ENCODE results near the gene ADA.
"Not testable (repeated sequence)": the region's sequence is repeated elsewhere in the genome, so short reads cannot be mapped to it uniquely, and the experiment has no call there.

Gene ADA

DNA sequence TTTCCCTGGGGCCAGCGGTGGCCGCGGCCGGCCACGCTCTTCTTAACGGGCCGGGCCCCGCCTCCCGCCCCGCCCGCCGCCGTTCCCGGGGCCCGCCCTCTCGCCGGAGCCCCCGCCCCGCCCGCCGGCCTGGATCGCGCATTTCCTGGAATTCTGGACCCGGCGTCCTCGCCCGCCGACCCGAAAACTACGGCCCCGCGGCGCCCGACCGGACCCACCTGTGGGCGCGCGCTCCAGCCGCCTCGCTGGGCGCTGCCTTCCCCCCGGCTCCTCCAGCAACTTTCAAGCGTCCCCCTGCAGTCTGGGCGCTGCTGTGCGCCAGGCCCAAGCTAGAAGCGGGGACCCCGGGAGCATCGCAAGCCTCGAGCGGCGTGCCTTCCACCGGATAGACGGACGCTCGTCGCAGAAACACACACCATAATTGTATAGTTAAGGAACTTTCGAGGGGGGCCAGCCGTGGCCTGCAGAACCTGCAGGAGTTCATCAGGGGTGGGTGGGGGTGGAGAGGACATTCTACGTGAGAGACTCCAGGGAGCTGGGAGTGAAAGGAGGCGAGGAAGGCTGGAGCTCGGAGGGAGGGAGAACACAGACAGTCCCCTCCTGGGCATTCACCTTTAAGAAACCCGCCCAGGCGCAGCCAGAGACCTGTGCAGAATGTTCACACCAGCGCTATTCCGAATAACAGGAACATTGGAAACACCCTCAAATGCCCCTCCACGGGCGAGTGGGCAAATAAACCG, at the start of gene ADA:
TSS of gene ADA (minus strand) at position 16 of the 740 bp plus-strand sequence. CDS start 92 bp downstream, outside the sequence.
- DNase-seq = peak; percentile 12 to 44

DNA sequence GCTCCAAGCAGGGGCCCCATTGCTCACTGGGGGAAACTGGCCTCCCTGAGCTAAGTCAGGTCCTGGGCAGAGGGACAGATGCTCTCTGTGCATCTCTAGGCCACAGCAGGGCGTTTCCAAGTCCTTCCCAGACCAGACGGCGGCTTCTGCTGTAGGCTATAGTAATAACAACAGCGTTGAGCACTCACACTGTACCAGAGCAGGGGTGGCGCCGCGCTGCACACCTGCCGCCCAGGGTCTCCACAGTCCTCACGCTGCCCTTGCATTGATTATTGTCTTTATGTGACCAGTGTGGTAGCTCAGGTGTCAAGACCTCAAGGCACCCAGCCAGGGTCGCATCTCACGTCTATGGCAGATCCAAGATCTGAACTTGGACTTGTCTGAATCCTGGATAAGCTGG, 48.8 kb upstream of the ADA start:
- DNase-seq = no peak

DNA sequence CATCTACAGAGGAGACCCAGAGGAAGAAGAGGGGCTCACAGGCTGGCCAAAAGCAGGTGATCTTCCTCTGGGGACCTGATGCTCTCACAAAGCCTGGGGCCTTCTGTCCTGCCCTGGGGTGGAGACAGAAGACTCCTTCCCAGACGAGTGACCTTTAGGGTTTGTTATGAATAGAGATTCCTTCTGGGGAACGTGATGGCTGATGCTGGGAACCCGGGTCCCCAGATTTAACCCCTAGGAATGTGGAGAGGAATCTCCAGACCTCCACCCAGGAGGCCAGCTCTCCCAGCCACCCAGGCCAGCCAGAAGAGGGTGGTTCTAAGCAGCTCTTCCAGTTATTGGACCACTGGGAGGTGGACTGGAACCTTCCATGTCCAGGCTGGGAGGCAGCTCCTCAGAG, 46.9 kb upstream of the ADA start:
- DNase-seq = no peak

DNA sequence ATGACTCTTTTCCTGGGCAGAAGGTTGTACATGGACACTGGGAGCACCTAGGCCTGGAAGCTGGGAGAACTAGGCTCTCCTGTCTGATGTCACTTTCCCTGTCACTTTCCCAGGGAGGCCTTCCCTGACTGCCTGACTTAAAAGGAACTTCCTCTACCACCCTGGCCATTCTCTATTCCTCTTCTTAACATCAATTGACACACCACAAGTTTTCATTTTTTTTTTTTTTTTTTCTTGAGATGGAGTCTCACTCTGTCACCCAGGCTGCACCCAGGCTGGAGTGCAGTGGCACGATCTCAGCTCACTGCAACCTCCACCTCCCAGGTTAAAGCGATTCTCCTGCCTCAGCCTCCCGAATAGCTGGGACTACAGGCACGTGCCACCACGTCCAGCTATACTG, 45.5 kb upstream of the ADA start:
- not testable (repeated sequence) for DNase-seq

- DNase-seq = no peak
These were observed 44.8 kb upstream of the ADA start for GRCh38 chr20:44696315-44696714.

DNA sequence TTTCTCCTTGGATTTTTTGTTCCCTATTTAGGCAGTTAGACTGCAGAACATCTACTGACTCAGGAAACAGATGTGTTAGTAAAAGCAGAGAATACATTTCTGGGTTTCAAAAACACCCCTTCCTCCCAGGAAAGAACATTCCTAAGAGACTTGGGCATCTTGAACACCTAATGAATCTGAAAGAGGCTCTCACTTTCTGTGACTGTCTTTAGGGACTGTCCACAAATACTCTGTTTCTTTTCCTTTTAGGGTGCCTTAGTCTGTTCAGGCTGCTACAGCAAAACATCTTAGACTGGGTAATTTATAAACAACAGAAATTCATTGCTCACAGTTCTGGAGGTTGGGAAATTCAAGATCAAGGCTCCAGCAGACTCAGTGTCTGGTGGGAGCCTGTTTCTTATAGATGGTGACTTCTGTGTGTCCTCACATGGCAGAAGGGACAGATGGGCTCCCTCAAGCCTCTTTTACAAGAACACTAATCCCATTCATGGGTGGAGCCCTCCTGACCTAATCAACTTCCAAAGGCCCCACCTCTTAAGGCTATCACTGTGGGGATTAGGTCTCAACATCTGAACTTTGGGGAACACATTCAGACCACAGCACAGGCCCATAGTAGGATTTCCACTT, 44.3 kb upstream of the ADA start:
- no peak for DNase-seq

DNA sequence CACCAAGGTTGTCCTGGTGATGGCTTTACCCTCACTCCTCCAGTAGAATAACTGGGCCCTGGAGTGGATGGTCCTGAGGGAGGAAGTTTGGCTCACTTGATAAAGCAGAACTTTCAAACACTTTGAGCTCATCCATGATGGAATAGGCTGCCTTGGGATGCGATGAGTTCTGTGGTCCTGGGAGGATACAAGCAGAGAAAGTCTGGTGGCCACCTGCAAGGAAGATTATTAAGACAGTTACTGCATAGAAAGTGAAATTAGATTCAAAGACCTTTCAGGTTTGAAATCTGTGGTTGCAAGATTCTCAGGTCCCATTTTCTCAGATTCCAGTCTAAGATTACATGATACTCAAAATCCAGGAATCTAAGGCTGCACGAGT, 43.8 kb upstream of the ADA start:
- DNase-seq = no peak

GRCh38 chr20:44694159-44694558, 42.7 kb upstream of the ADA start:
- no peak for DNase-seq

- no peak for DNase-seq
These were observed 42.1 kb upstream of the ADA start for GRCh38 chr20:44693627-44694026.

DNA sequence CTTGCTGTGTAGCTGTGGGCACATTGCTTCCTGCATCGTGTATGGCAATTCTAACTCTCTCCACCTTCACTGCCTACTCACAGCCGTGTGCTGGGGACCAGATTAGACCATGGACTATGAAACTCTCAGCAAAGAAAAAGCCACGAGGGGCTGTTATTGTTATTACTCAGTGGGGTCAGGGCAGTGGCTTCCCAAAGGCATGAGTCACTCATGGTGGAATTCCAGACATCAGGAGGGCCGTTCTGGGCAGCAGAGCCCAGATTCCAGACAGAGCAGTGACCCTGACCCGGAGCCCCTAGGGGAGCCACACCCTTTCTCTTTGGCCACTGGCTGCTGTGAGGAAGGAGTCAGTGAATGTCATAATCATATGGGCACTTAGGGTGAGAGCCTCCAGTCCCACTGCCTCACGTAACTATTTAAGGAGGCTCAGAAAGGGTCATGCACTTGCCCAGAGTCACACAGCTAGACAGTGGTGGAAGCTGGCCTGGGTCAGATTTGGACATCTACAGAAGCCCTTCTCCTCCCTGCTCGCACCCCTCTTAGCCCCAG, 41.5 kb upstream of the ADA start:
- no peak for DNase-seq

DNA sequence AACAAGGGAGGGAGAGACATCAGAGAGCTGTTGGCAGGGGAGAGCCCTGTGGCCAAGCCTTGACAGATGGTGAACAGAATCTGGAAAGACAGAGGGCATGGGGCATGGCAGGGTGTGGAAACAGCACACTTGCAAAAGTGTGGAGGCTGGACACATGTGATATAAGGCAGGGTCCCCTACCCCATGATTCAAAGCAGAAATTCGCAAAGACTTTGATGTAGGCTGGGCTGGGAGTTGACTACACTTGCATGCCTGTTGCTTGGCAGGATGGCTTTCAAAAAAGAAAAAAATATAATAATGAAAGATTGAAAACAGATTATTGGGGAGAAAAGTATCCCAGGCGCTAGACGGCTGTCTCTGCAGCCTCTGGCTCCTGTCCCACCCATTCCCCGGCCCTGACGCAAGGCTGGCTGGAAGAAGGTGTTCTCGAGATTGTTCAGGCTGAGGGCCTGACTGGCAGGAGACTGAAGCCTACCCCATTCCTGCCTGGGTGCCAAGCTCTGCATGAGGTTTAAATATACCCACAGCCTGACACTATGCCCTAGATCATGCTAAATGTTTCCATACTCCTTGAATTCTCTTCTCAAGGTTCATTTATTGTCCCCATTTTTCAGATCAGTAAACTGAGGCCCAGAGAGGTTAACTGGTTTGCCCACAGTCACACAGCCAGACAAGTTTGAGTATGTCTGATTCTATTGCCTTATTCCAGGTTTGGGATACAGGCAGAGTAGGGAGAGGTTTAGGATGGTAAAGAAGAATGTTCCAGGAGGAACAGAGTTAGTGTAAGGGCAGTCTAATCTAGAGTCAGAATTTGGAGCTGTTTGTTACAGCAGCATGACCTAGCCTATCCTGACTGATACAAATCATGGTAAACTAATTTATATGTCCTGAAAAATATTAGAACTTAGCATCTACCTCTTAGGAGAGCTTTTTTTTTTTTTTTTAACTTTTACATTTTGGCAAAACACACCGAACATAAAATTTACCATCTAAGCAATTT, 40.2 kb upstream of the ADA start:
- no peak for DNase-seq

DNA sequence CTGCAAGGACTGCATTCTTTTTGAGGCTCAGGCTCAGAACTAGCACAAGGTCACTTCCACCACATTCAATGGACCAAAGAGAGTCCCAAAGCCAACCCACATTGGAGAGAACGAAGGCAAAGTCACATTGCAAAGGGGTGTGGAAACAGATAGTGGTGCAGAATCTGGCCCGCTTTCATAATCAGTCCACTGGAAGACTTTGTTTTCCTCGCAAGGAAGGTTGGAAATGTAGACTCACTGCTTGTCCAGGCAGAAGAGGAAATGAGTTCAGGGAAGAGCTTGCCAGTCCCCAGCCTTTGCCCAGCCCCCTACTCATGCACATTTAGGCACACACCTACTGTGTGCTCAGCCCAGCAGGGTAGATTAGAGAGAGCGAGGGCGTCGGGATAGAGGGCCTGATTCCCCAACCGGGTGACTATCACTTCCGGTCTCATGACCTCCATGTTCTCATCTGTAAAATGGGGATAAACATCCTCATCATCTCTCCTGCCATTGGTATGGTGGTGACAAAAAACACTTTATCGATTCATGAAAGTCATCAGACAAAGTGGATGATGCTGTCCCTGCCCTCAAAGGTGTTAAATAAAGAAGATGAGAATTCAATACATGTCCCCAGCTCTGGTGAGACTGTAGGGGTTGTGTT, 39.4 kb upstream of the ADA start:
- no peak for DNase-seq

DNA sequence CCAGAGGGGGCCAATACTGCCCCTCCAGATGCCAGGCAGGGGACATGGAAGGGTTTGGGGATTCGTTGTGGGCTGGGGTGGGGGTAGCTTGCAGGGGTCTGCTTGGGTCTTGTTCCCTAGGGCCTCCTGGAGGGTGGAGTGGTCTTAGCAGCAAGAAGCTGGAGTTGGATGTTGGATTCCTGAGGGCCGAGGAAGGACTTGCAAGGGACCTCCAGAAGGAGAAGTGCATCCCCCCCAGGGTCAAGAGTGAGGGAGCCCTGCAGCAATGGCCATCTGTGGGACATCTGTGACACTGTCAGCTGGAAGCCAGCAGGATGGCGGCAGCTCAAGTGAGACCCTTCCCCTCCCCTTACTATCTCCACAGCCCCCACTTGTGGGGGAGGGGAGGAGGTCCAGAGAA, 38.3 kb upstream of the ADA start:
- DNase-seq = no peak

DNA sequence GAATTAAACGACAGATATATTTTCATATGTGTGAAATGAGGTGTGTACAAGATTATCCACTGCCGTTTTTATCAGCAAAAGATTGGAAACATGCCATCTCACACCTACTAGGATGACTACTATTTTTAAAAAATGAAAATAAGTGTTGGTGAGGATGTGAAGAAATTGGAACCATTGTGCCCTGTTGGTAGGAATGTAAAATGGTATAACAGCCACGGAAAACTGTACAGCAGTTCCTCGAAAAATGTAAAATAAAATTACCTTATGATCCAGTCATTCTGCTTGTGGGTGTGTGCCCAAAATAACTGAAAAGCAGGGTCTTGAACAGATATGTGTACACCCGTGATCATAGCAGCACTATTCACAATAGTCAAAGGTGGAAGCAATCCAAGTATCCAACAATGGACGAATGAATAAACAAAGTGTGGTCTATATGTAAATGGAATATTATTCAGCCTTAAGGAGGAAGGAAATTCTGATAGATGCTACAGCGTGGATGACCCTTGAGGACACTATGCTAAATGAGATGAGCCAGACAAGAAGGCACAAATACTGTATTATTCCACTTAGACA, 36.6 kb upstream of the ADA start:
- DNase-seq = no peak

DNA sequence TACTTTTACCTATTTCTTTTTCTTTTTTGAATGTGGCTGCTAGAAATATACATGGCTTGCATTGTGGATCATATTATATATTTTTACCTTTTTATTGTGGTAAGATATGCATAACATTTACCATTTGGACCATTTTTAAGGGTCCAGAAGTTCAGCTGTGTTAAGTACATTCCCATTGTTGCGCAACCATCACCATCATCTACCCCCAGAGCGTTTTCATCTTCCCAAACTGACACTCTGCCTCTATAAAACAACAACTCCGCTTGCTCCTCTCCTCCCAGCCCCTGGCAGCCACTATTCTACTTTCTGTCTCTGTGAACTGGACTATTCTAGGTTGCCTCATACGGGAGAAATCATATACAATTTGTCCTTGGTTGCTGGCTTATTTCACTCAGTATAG, 35.4 kb upstream of the ADA start:
- DNase-seq = no peak

GRCh38 chr20:44684047-44684967, 32.8 kb upstream of the ADA start:
- no peak for DNase-seq

DNA sequence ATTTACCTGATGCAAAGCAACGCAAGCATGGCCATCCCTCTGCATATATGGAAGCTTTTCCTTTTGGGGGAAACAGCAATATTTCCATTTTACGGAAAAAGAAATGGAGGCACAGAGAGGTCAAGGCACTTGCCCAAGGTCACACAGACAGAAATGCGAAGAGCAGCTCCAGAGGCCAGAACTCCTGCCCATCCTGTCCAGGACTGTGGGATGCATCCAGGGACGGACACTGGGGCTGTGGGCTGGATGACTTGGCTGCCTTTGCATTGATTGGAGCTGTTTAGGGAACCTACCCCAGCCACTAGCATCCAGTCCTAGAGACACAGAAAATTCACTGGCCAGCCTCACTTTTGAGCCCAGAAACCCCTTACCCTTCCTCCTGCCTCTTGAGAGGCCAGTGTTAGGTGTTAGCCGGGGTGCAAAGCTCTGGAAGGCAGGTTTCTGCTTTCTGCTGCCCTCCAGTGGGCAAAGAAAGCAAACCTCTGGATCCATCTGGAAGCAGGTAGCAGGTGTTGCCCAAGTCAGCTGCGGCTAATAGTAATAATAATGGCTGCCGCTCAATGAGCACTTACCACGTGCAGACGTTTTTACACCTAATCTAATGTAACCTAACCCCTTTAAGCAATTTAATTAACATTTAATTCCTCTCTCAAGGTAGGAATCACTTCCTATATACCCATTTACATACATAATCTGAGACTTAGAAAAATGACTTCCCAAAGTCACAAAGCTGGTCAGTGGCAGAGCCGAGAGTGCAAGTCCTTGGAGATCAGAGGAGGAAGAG, 32.0 kb upstream of the ADA start:
- DNase-seq = peak; percentile 43 to 72

DNA sequence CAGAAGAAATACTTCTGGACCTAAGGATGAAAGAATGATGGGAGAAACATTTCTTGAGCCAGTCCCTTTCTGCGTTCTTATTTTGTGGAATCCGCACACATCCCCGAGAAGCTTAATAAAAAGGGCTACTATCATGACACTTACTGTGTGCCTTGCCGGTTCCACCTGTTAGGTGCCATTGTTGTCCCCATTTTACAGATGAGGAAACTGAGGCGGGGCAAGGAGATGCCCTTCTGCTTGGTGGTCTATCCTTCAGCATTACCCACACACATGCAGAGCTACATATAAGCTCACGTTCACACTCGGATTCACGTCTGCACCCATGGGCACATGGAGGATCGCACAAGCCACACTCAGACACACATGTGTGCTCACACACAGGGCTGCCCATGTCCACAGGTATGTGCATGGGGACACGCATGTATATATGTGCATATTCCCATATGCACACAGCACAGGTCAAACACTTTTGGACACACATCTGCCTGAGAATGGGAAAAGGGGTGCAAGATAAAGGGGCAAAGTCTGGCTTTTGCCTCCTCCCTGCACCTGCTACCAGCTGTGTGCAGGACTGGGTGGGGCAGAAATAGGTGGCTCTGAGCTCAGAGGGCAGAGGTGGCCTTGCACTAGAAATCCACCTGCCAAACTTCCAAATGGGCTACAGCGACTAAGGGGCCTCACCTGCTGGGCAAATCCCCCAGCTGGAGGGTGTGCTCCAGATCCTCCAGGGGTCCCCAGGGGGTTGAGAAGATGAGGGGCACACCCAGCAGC, 30.5 kb upstream of the ADA start:
- DNase-seq = no peak

GRCh38 chr20:44678990-44679611, 27.6 kb upstream of the ADA start:
- DNase-seq = no peak
